DMS153 treated with DMSO at 0.1 percent for 48 hours (cell line): ENCODE measurements around the gene SPX.

Experiments used
- DNase-seq: peaks from one replicate; lab custom pipeline; 2025; ENCODE audit not compliant: unreplicated experiment; lab: John Stamatoyannopoulos, UW

The SPX gene

GRCh38 chr12:21576431-21576830 is 50.3 kb downstream of the SPX start:
- no peak for DNase-seq

- DNase-seq, result no peak
Observed at GRCh38 chr12:21577516-21577915, 51.4 kb downstream of the SPX start.

- no peak for DNase-seq
Observed at GRCh38 chr12:21580748-21581516, 54.8 kb downstream of the SPX start.
